Measurements from ENCODE around the gene TENM4. TPM values are rescaled to one million over a fixed set of nuclear protein-coding genes. Genes with fewer than 3 reads are reported as not detected.

The TENM4 gene
- total RNA-seq, 2 experiments from 2014 or later, result not detected

- ChIA-PET POLR2A (no interaction called here), CTCF (no interaction called here)
- no peaks in the 10 kb centered on the region for H3K9me3 Mint-ChIP-seq (ENCODE audit: insufficient read depth)
- ATAC-seq, result no peak
- H3K27me3 Mint-ChIP-seq (ENCODE audit: low read depth), result no peaks in the 10 kb centered on the region
- DNase-seq, result no peak
- H3K27ac Mint-ChIP-seq, result no peak overlapping the region
- no peak overlapping the region for H3K4me3 Mint-ChIP-seq
- no peaks in the 10 kb centered on the region for H3K4me1 Mint-ChIP-seq (ENCODE audit: low read depth)
- H3K36me3 Mint-ChIP-seq (ENCODE audit: low read depth), result no peaks in the 10 kb centered on the region
These were observed 394.5 kb downstream of the TENM4 start for GRCh38 chr11:79046366-79046765.

GRCh38 chr11:79045800-79046304 is 395.0 kb downstream of the TENM4 start:
- ATAC-seq (no peak), DNase-seq (no peak)
- no peaks in the 10 kb centered on the region for H3K27me3 Mint-ChIP-seq (ENCODE audit: low read depth)
- H3K9me3 Mint-ChIP-seq (ENCODE audit: insufficient read depth), result no peaks in the 10 kb centered on the region
- ChIA-PET CTCF (no interaction called here), POLR2A (interaction anchor here (0.5 kb wide), 1 partner anchor 1942 kb away, joined by 3 read pairs; no protein-coding TSS in a partner anchor)
- H3K36me3 Mint-ChIP-seq (ENCODE audit: low read depth), result no peaks in the 10 kb centered on the region
- H3K27ac Mint-ChIP-seq, result no peak overlapping the region
- no peaks in the 10 kb centered on the region for H3K4me1 Mint-ChIP-seq (ENCODE audit: low read depth)
- no peak overlapping the region for H3K4me3 Mint-ChIP-seq

GRCh38 chr11:79045018-79045799 is 395.6 kb downstream of the TENM4 start:
- POLR2A ChIA-PET, result interaction anchor here (0.5 kb wide), 1 partner anchor 1943 kb away, joined by 3 read pairs; no protein-coding TSS in a partner anchor
- ATAC-seq, result no peak
- H3K4me1 Mint-ChIP-seq (ENCODE audit: low read depth), result no peaks in the 10 kb centered on the region
- DNase-seq, result no peak
- H3K9me3 Mint-ChIP-seq (ENCODE audit: insufficient read depth), result no peaks in the 10 kb centered on the region
- H3K27me3 Mint-ChIP-seq (ENCODE audit: low read depth), result no peaks in the 10 kb centered on the region
- no peak overlapping the region for H3K27ac Mint-ChIP-seq
- CTCF ChIA-PET, result no interaction called here
- H3K4me3 Mint-ChIP-seq, result no peak overlapping the region
- no peaks in the 10 kb centered on the region for H3K36me3 Mint-ChIP-seq (ENCODE audit: low read depth)

GRCh38 chr11:79044201-79044600 is 396.6 kb downstream of the TENM4 start:
- no peak overlapping the region for H3K4me3 Mint-ChIP-seq

GRCh38 chr11:79043726-79044125 is 397.1 kb downstream of the TENM4 start:
- Mint-ChIP-seq H3K4me3 (no peak overlapping the region), H3K4me1 (ENCODE audit: low read depth) (no peaks in the 10 kb centered on the region), H3K27me3 (ENCODE audit: low read depth) (peaks cover 2% of the 10 kb centered on the region), H3K9me3 (ENCODE audit: insufficient read depth) (no peaks in the 10 kb centered on the region), H3K36me3 (ENCODE audit: low read depth) (no peaks in the 10 kb centered on the region), H3K27ac (no peak overlapping the region)
- POLR2A ChIA-PET, result no interaction called here
- CTCF ChIA-PET, result no interaction called here
- ATAC-seq (no peak), DNase-seq (no peak)

More at GRCh38 chr11:79044201-79044600, 396.6 kb downstream of the TENM4 start:
- ATAC-seq (no peak), DNase-seq (no peak)
- Mint-ChIP-seq H3K36me3 (ENCODE audit: low read depth) (no peaks in the 10 kb centered on the region), H3K4me1 (ENCODE audit: low read depth) (no peaks in the 10 kb centered on the region), H3K27me3 (ENCODE audit: low read depth) (peaks cover 2% of the 10 kb centered on the region), H3K27ac (no peak overlapping the region), H3K9me3 (ENCODE audit: insufficient read depth) (no peaks in the 10 kb centered on the region)
- ChIA-PET POLR2A (no interaction called here), CTCF (no interaction called here)

GRCh38 chr11:79042824-79043223 is 398.0 kb downstream of the TENM4 start:
- DNase-seq (no peak), ATAC-seq (no peak)
- Mint-ChIP-seq H3K4me1 (ENCODE audit: low read depth) (no peaks in the 10 kb centered on the region), H3K27me3 (ENCODE audit: low read depth) (peaks cover 6% of the 10 kb centered on the region), H3K36me3 (ENCODE audit: low read depth) (no peaks in the 10 kb centered on the region), H3K4me3 (no peak overlapping the region), H3K27ac (no peak overlapping the region), H3K9me3 (ENCODE audit: insufficient read depth) (no peaks in the 10 kb centered on the region)
- CTCF ChIA-PET, result interaction anchor here (1.1 kb wide), 1 partner anchor 397 kb away, joined by 3 read pairs; no protein-coding TSS in a partner anchor
- POLR2A ChIA-PET, result no interaction called here

- no peak overlapping the region for H3K27ac Mint-ChIP-seq
- H3K4me3 Mint-ChIP-seq, result no peak overlapping the region
- DNase-seq (no peak), ATAC-seq (no peak)
- peaks cover 7% of the 10 kb centered on the region for H3K27me3 Mint-ChIP-seq (ENCODE audit: low read depth)
- POLR2A ChIA-PET, result no interaction called here
- H3K4me1 Mint-ChIP-seq (ENCODE audit: low read depth), result no peaks in the 10 kb centered on the region
- CTCF ChIA-PET, result no interaction called here
- H3K9me3 Mint-ChIP-seq (ENCODE audit: insufficient read depth), result no peaks in the 10 kb centered on the region
- no peaks in the 10 kb centered on the region for H3K36me3 Mint-ChIP-seq (ENCODE audit: low read depth)
These were observed 400.5 kb downstream of the TENM4 start for GRCh38 chr11:79040348-79040747.

- Mint-ChIP-seq H3K4me3 (no peak overlapping the region), H3K36me3 (ENCODE audit: low read depth) (no peaks in the 10 kb centered on the region), H3K27ac (no peak overlapping the region), H3K4me1 (ENCODE audit: low read depth) (no peaks in the 10 kb centered on the region), H3K27me3 (ENCODE audit: low read depth) (peaks cover 7% of the 10 kb centered on the region), H3K9me3 (ENCODE audit: insufficient read depth) (no peaks in the 10 kb centered on the region)
- DNase-seq (no peak), ATAC-seq (no peak)
- CTCF ChIA-PET, result no interaction called here
- POLR2A ChIA-PET, result no interaction called here
These were observed 401.7 kb downstream of the TENM4 start for GRCh38 chr11:79039122-79039521.

- DNase-seq (no peak), ATAC-seq (no peak)
- H3K4me3 Mint-ChIP-seq, result no peak overlapping the region
- ChIA-PET CTCF (interaction anchor here (1.1 kb wide), 1 partner anchor 322 kb away, joined by 4 read pairs; no protein-coding TSS in a partner anchor), POLR2A (no interaction called here)
- no peaks in the 10 kb centered on the region for H3K9me3 Mint-ChIP-seq (ENCODE audit: insufficient read depth)
- peaks cover 22% of the 10 kb centered on the region for H3K27me3 Mint-ChIP-seq (ENCODE audit: low read depth)
- H3K36me3 Mint-ChIP-seq (ENCODE audit: low read depth), result no peaks in the 10 kb centered on the region
- H3K4me1 Mint-ChIP-seq (ENCODE audit: low read depth), result no peaks in the 10 kb centered on the region
- no peak overlapping the region for H3K27ac Mint-ChIP-seq
These were observed 404.9 kb downstream of the TENM4 start for GRCh38 chr11:79035881-79036280.

- Mint-ChIP-seq H3K4me1 (ENCODE audit: low read depth) (no peaks in the 10 kb centered on the region), H3K36me3 (ENCODE audit: low read depth) (no peaks in the 10 kb centered on the region), H3K27ac (no peak overlapping the region), H3K4me3 (no peak overlapping the region), H3K9me3 (ENCODE audit: insufficient read depth) (no peaks in the 10 kb centered on the region), H3K27me3 (ENCODE audit: low read depth) (peaks cover 28% of the 10 kb centered on the region)
- no peak for DNase-seq
- ChIA-PET CTCF (no interaction called here), POLR2A (no interaction called here)
- ATAC-seq, result no peak
These were observed 407.0 kb downstream of the TENM4 start for GRCh38 chr11:79033833-79034232.

- ChIA-PET CTCF (interaction anchor here (1.0 kb wide), 1 partner anchor 384 kb away, joined by 3 read pairs; no protein-coding TSS in a partner anchor), POLR2A (no interaction called here)
- peaks cover 10% of the 10 kb centered on the region for H3K4me1 Mint-ChIP-seq (ENCODE audit: low read depth)
- H3K4me3 Mint-ChIP-seq, result no peak overlapping the region
- no peak overlapping the region for H3K27ac Mint-ChIP-seq
- DNase-seq (no peak), ATAC-seq (no peak)
- H3K27me3 Mint-ChIP-seq (ENCODE audit: low read depth), result peaks cover 46% of the 10 kb centered on the region
- no peaks in the 10 kb centered on the region for H3K9me3 Mint-ChIP-seq (ENCODE audit: insufficient read depth)
- no peaks in the 10 kb centered on the region for H3K36me3 Mint-ChIP-seq (ENCODE audit: low read depth)
These were observed 410.4 kb downstream of the TENM4 start for GRCh38 chr11:79030448-79030847.

- ChIA-PET POLR2A (no interaction called here), CTCF (no interaction called here)
- Mint-ChIP-seq H3K27ac (no peak overlapping the region), H3K4me1 (ENCODE audit: low read depth) (peaks cover 10% of the 10 kb centered on the region), H3K4me3 (no peak overlapping the region), H3K36me3 (ENCODE audit: low read depth) (no peaks in the 10 kb centered on the region), H3K9me3 (ENCODE audit: insufficient read depth) (no peaks in the 10 kb centered on the region), H3K27me3 (ENCODE audit: low read depth) (peaks cover 48% of the 10 kb centered on the region)
- ATAC-seq, result no peak
- DNase-seq, result no peak
These were observed 412.6 kb downstream of the TENM4 start for GRCh38 chr11:79028225-79028624.

Data from activated CD8-positive, alpha-beta T cell treated with anti-CD3 and anti-CD28 coated beads, Interleukin-2, amount 10 ng/mL, durations not matched to agents 7 days and 5 days (primary cell).